Calu3 (cell line): ENCODE data around the gene APOA1. TPM values are rescaled to one million over a fixed set of nuclear protein-coding genes. Genes with fewer than 3 reads are reported as not detected.
"Not testable (repeated sequence)": the region's sequence is repeated elsewhere in the genome, so short reads cannot be mapped to it uniquely, and the experiment has no call there.

ENCODE experiments used
- BruUV-seq: library from RNA; stranded (reverse); fragments of 400-500 nt; replicated peaks from 2 replicates; lab custom pipeline; 2021; lab: Mats Ljungman, UMichigan
- CTCF ChIA-PET: fragments of 300-600 bp; sonication (Branson Sonifier 250); formaldehyde crosslinking; loops from one replicate; lab custom pipeline; 2022; ENCODE audit warnings: antibody characterized with exemption; lab: Charles Lee
- DNase-seq: peaks from one replicate; pipeline ENCODE4 v3.0.0; 2022
- H3K27ac Mint-ChIP-seq: one replicate; pipeline ENCODE4 v1.8.0; 2022; ENCODE audit warnings: mixed read lengths; ENCODE audit not compliant: unreplicated experiment
- H3K27me3 Mint-ChIP-seq: one replicate; pipeline ENCODE4 v1.8.0; 2022; ENCODE audit warnings: mixed read lengths; ENCODE audit not compliant: unreplicated experiment
- H3K36me3 Mint-ChIP-seq: one replicate; pipeline ENCODE4 v1.8.0; 2022; ENCODE audit warnings: mild to moderate bottlenecking, moderate library complexity, mixed read lengths; ENCODE audit not compliant: insufficient read depth, unreplicated experiment
- H3K4me1 Mint-ChIP-seq: one replicate; pipeline ENCODE4 v1.8.0; 2022; ENCODE audit warnings: mild to moderate bottlenecking, low read depth, mixed read lengths; ENCODE audit not compliant: unreplicated experiment
- H3K4me3 Mint-ChIP-seq: one replicate; pipeline ENCODE4 v1.8.0; 2022; ENCODE audit warnings: mild to moderate bottlenecking, low read depth, moderate library complexity, mixed read lengths; ENCODE audit not compliant: unreplicated experiment
- H3K9me3 Mint-ChIP-seq: one replicate; pipeline ENCODE4 v1.8.0; 2022; ENCODE audit warnings: low read depth, mixed read lengths; ENCODE audit not compliant: unreplicated experiment
- CTCF ChIP-seq: fragments of 200-600 bp; IDR thresholded peaks from one replicate; pipeline ENCODE4 v1.8.0; 2022; ENCODE audit warnings: antibody characterized with exemption; ENCODE audit not compliant: unreplicated experiment
- intact Hi-C: fragments of 100-400 bp; cut with micrococcal nuclease; formaldehyde crosslinking; loops from one replicate; pipeline ENCODE4 v1.10.0; 2022; ENCODE audit not compliant: unreplicated experiment
- total RNA-seq: library from RNA; stranded (reverse); gene quantifications from 2 replicates; pipeline ENCODE4 v1.2.3, GENCODE V29; 2022

Gene APOA1
- total RNA-seq, 1 experiment from 2014 or later, result not detected

- TF ChIP-seq CTCF, result no peak
These were observed 1.4 kb downstream of the APOA1 start for GRCh38 chr11:116835791-116836631.

DNA sequence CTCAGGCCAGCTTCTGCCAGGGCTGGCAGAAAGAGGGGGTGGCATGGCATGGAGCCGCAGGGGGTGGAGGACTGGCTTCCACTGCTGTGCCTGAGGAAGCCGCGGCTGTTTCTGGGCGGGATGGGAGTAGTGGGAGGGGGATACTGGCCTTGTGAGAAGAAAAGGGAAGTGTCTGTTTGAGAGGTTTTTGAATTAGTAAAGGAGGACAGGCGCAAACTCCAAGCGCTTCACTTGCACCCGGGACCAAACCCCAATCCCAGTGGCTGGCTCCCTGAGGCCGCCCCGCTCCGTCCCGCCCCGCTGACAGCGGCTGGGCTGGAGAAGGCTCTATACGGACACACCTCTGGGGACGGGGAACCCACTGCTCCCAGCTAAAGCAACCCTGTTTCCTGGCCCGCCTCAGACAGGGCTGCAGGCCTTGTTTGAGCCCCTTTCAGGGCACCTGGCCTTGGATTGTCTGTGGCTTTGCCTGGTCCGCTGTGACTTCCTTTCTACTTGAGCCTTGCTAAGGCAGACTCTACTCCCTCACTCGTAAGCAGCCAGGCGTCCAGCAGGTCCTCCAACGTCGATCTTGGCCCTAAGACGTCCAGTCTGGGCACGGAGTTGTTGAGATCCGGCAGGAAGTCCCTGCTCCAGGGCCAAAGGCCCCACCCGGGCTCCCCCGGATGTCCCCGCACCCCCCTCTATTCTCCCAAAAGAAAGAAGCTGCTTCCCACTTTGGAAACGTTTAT is 2.2 kb downstream of the APOA1 start:
- no peak overlapping the region for H3K27ac Mint-ChIP-seq

More at GRCh38 chr11:116835791-116836631, 1.4 kb downstream of the APOA1 start:
- CTCF ChIA-PET, result interaction anchor here (0.8 to 1.6 kb wide), 5 partner anchors 9 to 270 kb away, joined by 3 to 39 read pairs (median 5); partner anchors contain the start of genes APOA5 and ZPR1
- Mint-ChIP-seq H3K27me3 (peaks cover 14% of the 10 kb centered on the region), H3K27ac (no peak overlapping the region), H3K4me1 (no peaks in the 10 kb centered on the region), H3K36me3 (no peaks in the 10 kb centered on the region), H3K9me3 (no peaks in the 10 kb centered on the region), H3K4me3 (peak overlapping the region; percentile 43)
- intact Hi-C loops, result loop anchor here (5.0 kb wide), 1 partner anchor 44 kb away; the partner anchor contains the start of gene APOA5
- peak; percentile 76 for DNase-seq
- BruUV-seq, result no TSS peak

DNA sequence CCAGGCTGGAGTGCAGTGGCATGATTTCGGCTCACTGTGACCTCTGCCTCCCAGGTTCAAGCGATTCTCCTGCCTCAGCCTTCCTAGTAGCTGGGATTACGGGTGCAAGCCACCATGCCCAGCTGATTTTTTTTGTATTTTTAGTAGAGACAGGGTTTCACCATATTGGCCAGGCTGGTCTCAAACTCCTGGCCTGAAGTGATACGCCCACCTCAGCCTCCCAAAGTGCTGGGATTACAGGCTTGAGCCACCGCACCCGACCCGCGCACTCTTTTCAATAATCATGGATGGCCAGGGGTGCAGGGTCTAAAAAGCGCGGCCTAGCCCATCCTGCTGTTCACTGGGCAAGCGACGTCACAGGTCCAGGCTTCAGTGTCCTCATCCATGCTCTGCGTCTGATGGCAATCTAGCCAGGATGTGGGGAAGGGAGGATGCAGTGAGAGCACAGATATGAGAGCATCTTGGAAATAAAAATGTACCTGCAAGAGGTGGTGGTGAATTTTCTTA is 2.8 kb downstream of the APOA1 start:
- H3K36me3 Mint-ChIP-seq, H3K4me3 Mint-ChIP-seq, CTCF ChIA-PET, H3K4me1 Mint-ChIP-seq, BruUV-seq, H3K9me3 Mint-ChIP-seq, H3K27ac Mint-ChIP-seq, DNase-seq: not testable (repeated sequence)
- intact Hi-C loops, result loop anchor here (5.0 kb wide), 1 partner anchor 42 kb away; the partner anchor contains the start of gene APOA5
- peaks cover 14% of the 10 kb centered on the region for H3K27me3 Mint-ChIP-seq

More for the DNA sequence above, 2.2 kb downstream of the APOA1 start:
- TF ChIP-seq CTCF, result no peak
- DNase-seq, result no peak
- CTCF ChIA-PET, result interaction anchor here (0.8 to 1.6 kb wide), 5 partner anchors 8 to 271 kb away, joined by 3 to 39 read pairs (median 5); partner anchors contain the start of genes APOA5 and ZPR1
- Mint-ChIP-seq H3K27me3 (peaks cover 14% of the 10 kb centered on the region), H3K4me1 (no peaks in the 10 kb centered on the region), H3K36me3 (no peaks in the 10 kb centered on the region), H3K4me3 (peak overlapping the region; percentile 43), H3K9me3 (no peaks in the 10 kb centered on the region)
- intact Hi-C loops, result loop anchor here (5.0 kb wide), 1 partner anchor 43 kb away; the partner anchor contains the start of gene APOA5
- no TSS peak for BruUV-seq

GRCh38 chr11:116833816-116834534 is 3.4 kb downstream of the APOA1 start:
- H3K4me3 Mint-ChIP-seq, result no peak overlapping the region
- H3K27ac Mint-ChIP-seq, result no peak overlapping the region
- no peak for TF ChIP-seq CTCF
- no peaks in the 10 kb centered on the region for H3K4me1 Mint-ChIP-seq
- intact Hi-C loops, result no loop called here
- no TSS peak for BruUV-seq
- no peaks in the 10 kb centered on the region for H3K9me3 Mint-ChIP-seq
- no peaks in the 10 kb centered on the region for H3K36me3 Mint-ChIP-seq
- CTCF ChIA-PET, result no interaction called here
- no peak for DNase-seq
- peaks cover 14% of the 10 kb centered on the region for H3K27me3 Mint-ChIP-seq
